Activated CD4-positive, CD25-positive, alpha-beta regulatory T cell treated with anti-CD3 and anti-CD28 coated beads, Interleukin-2, amount 50 U/mL, for 72 hours (primary cell): ENCODE data around the gene PIGR.

Source experiments
- DNase-seq: peaks from one replicate; pipeline ENCODE4 v3.0.0; 2021

The PIGR gene

GRCh38 chr1:206957639-206958038 is 11.4 kb upstream of the PIGR start:
- no peak for DNase-seq

- DNase-seq = no peak
Observed at GRCh38 chr1:206955476-206956451, 9.5 kb upstream of the PIGR start.

GRCh38 chr1:206954459-206955342 is 8.4 kb upstream of the PIGR start:
- no peak for DNase-seq

GRCh38 chr1:206953626-206954025 is 7.4 kb upstream of the PIGR start:
- DNase-seq = no peak

GRCh38 chr1:206953126-206953525 is 6.9 kb upstream of the PIGR start:
- no peak for DNase-seq

- DNase-seq = no peak
Observed at GRCh38 chr1:206952171-206952570, 5.9 kb upstream of the PIGR start.

GRCh38 chr1:206951318-206952100 is 5.2 kb upstream of the PIGR start:
- no peak for DNase-seq

- DNase-seq = no peak
Observed at GRCh38 chr1:206949641-206950040, 3.4 kb upstream of the PIGR start.

GRCh38 chr1:206949208-206949607 is 2.9 kb upstream of the PIGR start:
- DNase-seq = no peak

- no peak for DNase-seq
Observed at GRCh38 chr1:206947255-206947654, 989 bp upstream of the PIGR start.

- DNase-seq = no peak
Observed at GRCh38 chr1:206945779-206946178, 487 bp downstream of the PIGR start.

- no peak for DNase-seq
Observed at GRCh38 chr1:206944703-206945102, 1.6 kb downstream of the PIGR start.

- DNase-seq = no peak
Observed at GRCh38 chr1:206941766-206942418, 4.4 kb downstream of the PIGR start.

GRCh38 chr1:206940588-206940936 is 5.7 kb downstream of the PIGR start:
- DNase-seq = no peak

GRCh38 chr1:206939841-206940587 is 6.3 kb downstream of the PIGR start:
- DNase-seq = no peak

GRCh38 chr1:206939131-206939530 is 7.1 kb downstream of the PIGR start:
- no peak for DNase-seq

GRCh38 chr1:206937425-206937824 is 8.8 kb downstream of the PIGR start:
- DNase-seq = no peak

- peak; percentile 48 for DNase-seq
Observed at GRCh38 chr1:206935491-206936067, 10.7 kb downstream of the PIGR start.

- peak; percentile 74 for DNase-seq
Observed at GRCh38 chr1:206933333-206933945, 12.8 kb downstream of the PIGR start.

- no peak for DNase-seq
Observed at GRCh38 chr1:206932177-206932576, 14.1 kb downstream of the PIGR start.

GRCh38 chr1:206931709-206932108 is 14.6 kb downstream of the PIGR start:
- no peak for DNase-seq
